Neural progenitor cell (in vitro differentiated cells): Measurements from ENCODE around the gene RTKN.

ENCODE experiments used
- EZH2 ChIP-seq: fragments of 200-600 bp; sonication (generic); IDR thresholded peaks from 2 replicates; pipeline ENCODE4 v1.6.1; 2017; ENCODE audit warnings: antibody characterized with exemption, mild to moderate bottlenecking, moderate library complexity
- TF ChIP-seq, protein P1 (sequence below): fragments of 200-600 bp; sonication (generic); IDR thresholded peaks from 2 replicates; pipeline ENCODE4 v1.5.1; 2017; ENCODE audit warnings: antibody characterized with exemption, mild to moderate bottlenecking

DNA sequence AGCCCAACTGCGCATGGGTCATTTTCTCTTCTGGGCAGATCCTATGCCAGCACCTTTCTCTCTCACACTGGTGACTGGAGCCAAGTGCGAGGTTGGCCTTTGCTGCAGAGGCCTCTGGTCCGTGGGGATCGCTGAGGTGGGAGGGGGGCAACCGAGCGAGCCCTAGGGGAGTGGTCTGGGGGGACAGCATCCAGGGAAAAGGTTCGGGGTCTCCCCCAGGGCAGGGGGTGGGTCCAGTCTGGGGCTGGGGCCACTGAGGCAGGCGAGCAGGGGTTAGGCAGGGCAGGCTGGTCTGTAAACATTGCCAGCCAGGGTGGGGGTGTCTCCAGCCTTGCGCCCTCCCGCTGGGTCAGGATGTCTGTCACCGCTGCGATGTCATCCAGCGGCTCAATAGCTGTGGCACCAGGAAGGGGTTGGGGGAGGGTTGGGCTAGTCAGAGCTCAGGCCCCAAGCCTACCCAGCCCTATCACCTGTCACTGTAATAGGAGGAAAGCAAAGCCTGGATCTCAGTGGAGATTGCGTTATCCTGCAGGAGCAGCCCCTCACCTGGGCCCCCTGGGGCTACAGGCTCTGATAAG is 15.5 kb downstream of the RTKN start:
- TF ChIP-seq, protein P1, sequence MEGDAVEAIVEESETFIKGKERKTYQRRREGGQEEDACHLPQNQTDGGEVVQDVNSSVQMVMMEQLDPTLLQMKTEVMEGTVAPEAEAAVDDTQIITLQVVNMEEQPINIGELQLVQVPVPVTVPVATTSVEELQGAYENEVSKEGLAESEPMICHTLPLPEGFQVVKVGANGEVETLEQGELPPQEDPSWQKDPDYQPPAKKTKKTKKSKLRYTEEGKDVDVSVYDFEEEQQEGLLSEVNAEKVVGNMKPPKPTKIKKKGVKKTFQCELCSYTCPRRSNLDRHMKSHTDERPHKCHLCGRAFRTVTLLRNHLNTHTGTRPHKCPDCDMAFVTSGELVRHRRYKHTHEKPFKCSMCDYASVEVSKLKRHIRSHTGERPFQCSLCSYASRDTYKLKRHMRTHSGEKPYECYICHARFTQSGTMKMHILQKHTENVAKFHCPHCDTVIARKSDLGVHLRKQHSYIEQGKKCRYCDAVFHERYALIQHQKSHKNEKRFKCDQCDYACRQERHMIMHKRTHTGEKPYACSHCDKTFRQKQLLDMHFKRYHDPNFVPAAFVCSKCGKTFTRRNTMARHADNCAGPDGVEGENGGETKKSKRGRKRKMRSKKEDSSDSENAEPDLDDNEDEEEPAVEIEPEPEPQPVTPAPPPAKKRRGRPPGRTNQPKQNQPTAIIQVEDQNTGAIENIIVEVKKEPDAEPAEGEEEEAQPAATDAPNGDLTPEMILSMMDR: no peak
- TF ChIP-seq EZH2: no peak
